Smooth muscle cell (in vitro differentiated cells): ENCODE results near the gene CFAP141. TPM values are rescaled to one million over a fixed set of nuclear protein-coding genes. Genes with fewer than 3 reads are reported as not detected.

Experiments
- DNase-seq: peaks from one replicate; lab custom pipeline; 2025; ENCODE audit not compliant: unreplicated experiment; lab: John Stamatoyannopoulos, UW
- H2AFZ ChIP-seq: fragments of 200-600 bp; sonication (generic); 2 replicates; pipeline ENCODE4 v1.6.0; 2016; ENCODE audit warnings: antibody characterized with exemption, low read depth, mild to moderate bottlenecking
- H3F3A ChIP-seq: fragments of 200-600 bp; sonication (generic); 2 replicates; pipeline ENCODE4 v1.6.0; 2017; ENCODE audit warnings: antibody characterized with exemption, low read depth
- H3K27ac ChIP-seq: fragments of 200-600 bp; sonication (generic); 2 replicates; pipeline ENCODE4 v1.5.1; 2016; ENCODE audit warnings: low read depth, mild to moderate bottlenecking
- H3K27me3 ChIP-seq: fragments of 200-600 bp; sonication (generic); 2 replicates; pipeline ENCODE4 v1.6.1; 2016; ENCODE audit warnings: low read depth, mild to moderate bottlenecking
- H3K36me3 ChIP-seq: fragments of 200-600 bp; sonication (generic); 2 replicates; pipeline ENCODE4 v1.5.1; 2016; ENCODE audit warnings: low read depth
- H3K4me1 ChIP-seq: fragments of 200-600 bp; sonication (generic); 2 replicates; pipeline ENCODE4 v1.5.1; 2016; ENCODE audit warnings: low read depth
- H3K4me2 ChIP-seq: fragments of 200-600 bp; sonication (generic); 2 replicates; pipeline ENCODE4 v1.6.0; 2016; ENCODE audit warnings: mild to moderate bottlenecking
- H3K4me3 ChIP-seq: fragments of 200-600 bp; sonication (generic); 2 replicates; pipeline ENCODE4 v1.5.1; 2016; ENCODE audit warnings: mild to moderate bottlenecking
- H3K79me2 ChIP-seq: fragments of 200-600 bp; sonication (generic); 2 replicates; pipeline ENCODE4 v1.6.0; 2016; ENCODE audit warnings: low read depth, mild to moderate bottlenecking
- H3K9ac ChIP-seq: fragments of 200-600 bp; sonication (generic); 2 replicates; pipeline ENCODE4 v1.6.0; 2016; ENCODE audit warnings: low read depth
- H3K9me3 ChIP-seq: fragments of 200-600 bp; sonication (generic); replicated peaks from 2 replicates; pipeline ENCODE4 v1.5.1; 2016; ENCODE audit warnings: low read depth
- H4K20me1 ChIP-seq: fragments of 200-600 bp; sonication (generic); 2 replicates; pipeline ENCODE4 v1.6.0; 2016; ENCODE audit warnings: low read depth
- CTCF ChIP-seq: fragments of 200-600 bp; sonication (generic); IDR thresholded peaks from 2 replicates; pipeline ENCODE4 v1.5.1; 2017; ENCODE audit warnings: borderline replicate concordance, mild to moderate bottlenecking, antibody characterized with exemption; ENCODE audit not compliant: insufficient read depth, poor library complexity, severe bottlenecking
- WGBS: methylation state at CpG from one replicate; pipeline ENCODE4 v1.1.7; 2016; ENCODE audit warnings: low lambda C conversion rate; 5-methylcytosine and 5-hydroxymethylcytosine counted together
- polyA plus RNA-seq: library from polyadenylated mRNA; unstranded; fragments of >200 nt; fragmentation: Nextera tagmentation; extraction: Ambion mirVana; gene quantifications from 2 replicates; pipeline ENCODE4 v1.2.1, GENCODE V29; 2016
- total RNA-seq: library from RNA; depleted of rRNA; stranded (reverse); fragments of >200 nt; gene quantifications from 2 replicates; pipeline ENCODE4 v1.2.3, GENCODE V29; 2014

Gene CFAP141
- total and polyA plus RNA-seq, 2 experiments from 2014 or later: not detected

- no peaks in the 10 kb centered on the region for H3K36me3 ChIP-seq
- no peaks in the 10 kb centered on the region for H3K4me1 ChIP-seq
- no peak overlapping the region for H3K9ac ChIP-seq
- H3K27ac ChIP-seq: no peak overlapping the region
- no peak overlapping the region for H3K4me3 ChIP-seq
- no peak for TF ChIP-seq CTCF
- H3K27me3 ChIP-seq: peaks cover 6% of the 10 kb centered on the region
- H2AFZ ChIP-seq: peak overlapping the region; percentile 20
- H3K79me2 ChIP-seq: no peaks in the 10 kb centered on the region
- WGBS: 93% methylated on average over 3 of the region's 3 CpGs
- DNase-seq: no peak
- no peaks in the 10 kb centered on the region for H3F3A ChIP-seq
- H3K4me2 ChIP-seq: peak overlapping the region; percentile 74
- H4K20me1 ChIP-seq: no peaks in the 10 kb centered on the region
- H3K9me3 ChIP-seq: no peaks in the 10 kb centered on the region
Observed at GRCh38 chr1:154199563-154199879, 6.6 kb downstream of the CFAP141 start.

GRCh38 chr1:154198756-154199562 lies 7.2 kb downstream of the CFAP141 start:
- H3K9me3 ChIP-seq: no peaks in the 10 kb centered on the region
- no peaks in the 10 kb centered on the region for H3K79me2 ChIP-seq
- H4K20me1 ChIP-seq: no peaks in the 10 kb centered on the region
- peak; percentile 51 for TF ChIP-seq CTCF
- H3K4me2 ChIP-seq: peak overlapping the region; percentile 74
- DNase-seq: no peak
- WGBS: 17% methylated on average over 5 of the region's 5 CpGs
- no peak overlapping the region for H3K9ac ChIP-seq
- H3K36me3 ChIP-seq: no peaks in the 10 kb centered on the region
- peak overlapping the region; percentile 22 for H3K4me3 ChIP-seq
- peak overlapping the region; percentile 20 for H2AFZ ChIP-seq
- H3K27me3 ChIP-seq: peaks cover 11% of the 10 kb centered on the region
- H3K27ac ChIP-seq: no peak overlapping the region
- no peaks in the 10 kb centered on the region for H3F3A ChIP-seq
- no peaks in the 10 kb centered on the region for H3K4me1 ChIP-seq

GRCh38 chr1:154193821-154194220 lies 12.3 kb downstream of the CFAP141 start:
- H3K9ac ChIP-seq: no peak overlapping the region
- no peak for DNase-seq

More at GRCh38 chr1:154193821-154194220, 12.3 kb downstream of the CFAP141 start:
- H3K27me3 ChIP-seq: peaks cover 38% of the 10 kb centered on the region
- no peaks in the 10 kb centered on the region for H3F3A ChIP-seq
- H3K4me3 ChIP-seq: no peak overlapping the region
- H4K20me1 ChIP-seq: no peaks in the 10 kb centered on the region
- no peaks in the 10 kb centered on the region for H3K79me2 ChIP-seq
- no peak for TF ChIP-seq CTCF
- H2AFZ ChIP-seq: no peak overlapping the region
- 89% methylated on average over 8 of the region's 8 CpGs for WGBS
- H3K36me3 ChIP-seq: no peaks in the 10 kb centered on the region
- no peak overlapping the region for H3K4me2 ChIP-seq
- no peaks in the 10 kb centered on the region for H3K4me1 ChIP-seq
- no peak overlapping the region for H3K27ac ChIP-seq
- H3K9me3 ChIP-seq: no peaks in the 10 kb centered on the region
